A673 (cell line): ENCODE results near the gene PES1. TPM values are rescaled to one million over a fixed set of nuclear protein-coding genes. Genes with fewer than 3 reads are reported as not detected.
"Not testable (repeated sequence)": the region's sequence is repeated elsewhere in the genome, so short reads cannot be mapped to it uniquely, and the experiment has no call there.

Experiments
- BruUV-seq: library from RNA; stranded (reverse); fragments of 400-500 nt; replicated peaks from 2 replicates; lab custom pipeline; 2021; lab: Mats Ljungman, UMichigan
- CTCF ChIA-PET: fragments of 300-600 bp; sonication (Branson Sonifier 250); formaldehyde crosslinking; loops from one replicate; lab custom pipeline; 2022; ENCODE audit warnings: antibody characterized with exemption; lab: Charles Lee
- POLR2A ChIA-PET: fragments of 300-600 bp; sonication (Branson Sonifier 250); formaldehyde crosslinking; loops from one replicate; lab custom pipeline; 2022; ENCODE audit warnings: antibody characterized with exemption; ENCODE audit not compliant: low non-redundant PET; lab: Charles Lee
- DNase-seq: peaks from one replicate; pipeline ENCODE4 v3.0.0-alpha.2; 2015; ENCODE audit warnings: low spot score
- H3K27ac ChIP-seq: fragments of 200-600 bp; sonication (generic); 2 replicates; pipeline ENCODE4 v1.5.1; 2016; ENCODE audit warnings: mixed run types, low read depth, mild to moderate bottlenecking, mixed read lengths, antibody characterized with exemption, low read length; ENCODE audit not compliant: poor library complexity, severe bottlenecking
- H3K27me3 ChIP-seq: fragments of 200-600 bp; sonication (generic); replicated peaks from 2 replicates; pipeline ENCODE4 v1.6.1; 2017; ENCODE audit warnings: mixed run types, low read depth, mild to moderate bottlenecking, mixed read lengths, antibody characterized with exemption, low read length; ENCODE audit not compliant: insufficient read depth, poor library complexity
- H3K36me3 ChIP-seq: fragments of 200-600 bp; sonication (generic); 2 replicates; pipeline ENCODE4 v1.6.1; 2016; ENCODE audit warnings: mixed run types, mild to moderate bottlenecking, mixed read lengths, antibody characterized with exemption, low read length; ENCODE audit not compliant: insufficient read depth, poor library complexity, severe bottlenecking
- H3K4me1 ChIP-seq: fragments of 200-600 bp; sonication (generic); 2 replicates; pipeline ENCODE4 v1.6.1; 2017; ENCODE audit warnings: mixed run types, mild to moderate bottlenecking, mixed read lengths, antibody characterized with exemption, low read length; ENCODE audit not compliant: insufficient read depth, poor library complexity, severe bottlenecking
- H3K4me3 ChIP-seq: fragments of 200-600 bp; sonication (generic); 2 replicates; pipeline ENCODE4 v1.5.1; 2016; ENCODE audit warnings: low read depth, mixed run types, mild to moderate bottlenecking, mixed read lengths, low read length; ENCODE audit not compliant: poor library complexity, severe bottlenecking
- H3K9me3 ChIP-seq: fragments of 200-600 bp; sonication (generic); 2 replicates; pipeline ENCODE4 v1.6.1; 2016; ENCODE audit warnings: mixed run types, low read depth, mild to moderate bottlenecking, mixed read lengths, antibody characterized with exemption, low read length; ENCODE audit not compliant: poor library complexity, severe bottlenecking
- EZH2 ChIP-seq: fragments of 200-600 bp; sonication (generic); IDR thresholded peaks from 2 replicates; pipeline ENCODE4 v1.6.1; 2017; ENCODE audit warnings: borderline replicate concordance, low read depth, mild to moderate bottlenecking, mixed read lengths, antibody characterized with exemption, low read length; ENCODE audit not compliant: poor library complexity, severe bottlenecking
- intact Hi-C: fragments of 100-400 bp; cut with micrococcal nuclease; formaldehyde crosslinking; loops from one replicate; pipeline ENCODE4 v1.10.0; 2022; ENCODE audit not compliant: unreplicated experiment
- total RNA-seq: library from RNA; stranded (reverse); gene quantifications from 2 replicates; pipeline ENCODE4 v1.2.3, GENCODE V29; 2021
- TF ChIP-seq, protein P1 (sequence below): fragments of 300-800, 200-600 bp; sonication (generic); conservative IDR thresholded peaks from 2 replicates; pipeline ENCODE4 v1.5.1; 2017; ENCODE audit warnings: low read depth, mild to moderate bottlenecking, antibody characterized with exemption, low read length, moderate library complexity, mixed read lengths

PES1 gene
- total RNA-seq, 1 experiment from 2014 or later: 175 TPM

- DNase-seq: peak; percentile 92
- ChIA-PET POLR2A (interaction anchor here (0.5 to 0.6 kb wide), 2 partner anchors 332 to 733 kb away, joined by 3 to 4 read pairs; no protein-coding TSS in a partner anchor), CTCF (interaction anchor here (0.6 to 3.6 kb wide), 5 partner anchors 29 to 145 kb away, joined by 3 to 32 read pairs (median 3); no protein-coding TSS in a partner anchor)
- intact Hi-C loops: loop anchor here (2.0 kb wide), 2 partner anchors 285 to 513 kb away; no protein-coding TSS in a partner anchor
- TF ChIP-seq, protein P1, sequence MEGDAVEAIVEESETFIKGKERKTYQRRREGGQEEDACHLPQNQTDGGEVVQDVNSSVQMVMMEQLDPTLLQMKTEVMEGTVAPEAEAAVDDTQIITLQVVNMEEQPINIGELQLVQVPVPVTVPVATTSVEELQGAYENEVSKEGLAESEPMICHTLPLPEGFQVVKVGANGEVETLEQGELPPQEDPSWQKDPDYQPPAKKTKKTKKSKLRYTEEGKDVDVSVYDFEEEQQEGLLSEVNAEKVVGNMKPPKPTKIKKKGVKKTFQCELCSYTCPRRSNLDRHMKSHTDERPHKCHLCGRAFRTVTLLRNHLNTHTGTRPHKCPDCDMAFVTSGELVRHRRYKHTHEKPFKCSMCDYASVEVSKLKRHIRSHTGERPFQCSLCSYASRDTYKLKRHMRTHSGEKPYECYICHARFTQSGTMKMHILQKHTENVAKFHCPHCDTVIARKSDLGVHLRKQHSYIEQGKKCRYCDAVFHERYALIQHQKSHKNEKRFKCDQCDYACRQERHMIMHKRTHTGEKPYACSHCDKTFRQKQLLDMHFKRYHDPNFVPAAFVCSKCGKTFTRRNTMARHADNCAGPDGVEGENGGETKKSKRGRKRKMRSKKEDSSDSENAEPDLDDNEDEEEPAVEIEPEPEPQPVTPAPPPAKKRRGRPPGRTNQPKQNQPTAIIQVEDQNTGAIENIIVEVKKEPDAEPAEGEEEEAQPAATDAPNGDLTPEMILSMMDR: peak; percentile 36
- TF ChIP-seq EZH2: no peak
- H3K4me1 ChIP-seq: peaks cover 16% of the 10 kb centered on the region
- H3K36me3 ChIP-seq: no peaks in the 10 kb centered on the region
- no peaks in the 10 kb centered on the region for H3K9me3 ChIP-seq
- peak within 1 kb of the TSS; percentile 63 for H3K4me3 ChIP-seq
- H3K27me3 ChIP-seq: no peaks in the 10 kb centered on the region
- no TSS peak for BruUV-seq
- peak within 1 kb of the TSS; percentile 77 for H3K27ac ChIP-seq
Observed at GRCh38 chr22:30635273-30636225, 43.8 kb upstream of the PES1 start, which contains the start of gene SLC35E4. SLC35E4 (plus strand) TSS chr22:30635781; CDS start chr22:30636451, 670 bp downstream.

DNA sequence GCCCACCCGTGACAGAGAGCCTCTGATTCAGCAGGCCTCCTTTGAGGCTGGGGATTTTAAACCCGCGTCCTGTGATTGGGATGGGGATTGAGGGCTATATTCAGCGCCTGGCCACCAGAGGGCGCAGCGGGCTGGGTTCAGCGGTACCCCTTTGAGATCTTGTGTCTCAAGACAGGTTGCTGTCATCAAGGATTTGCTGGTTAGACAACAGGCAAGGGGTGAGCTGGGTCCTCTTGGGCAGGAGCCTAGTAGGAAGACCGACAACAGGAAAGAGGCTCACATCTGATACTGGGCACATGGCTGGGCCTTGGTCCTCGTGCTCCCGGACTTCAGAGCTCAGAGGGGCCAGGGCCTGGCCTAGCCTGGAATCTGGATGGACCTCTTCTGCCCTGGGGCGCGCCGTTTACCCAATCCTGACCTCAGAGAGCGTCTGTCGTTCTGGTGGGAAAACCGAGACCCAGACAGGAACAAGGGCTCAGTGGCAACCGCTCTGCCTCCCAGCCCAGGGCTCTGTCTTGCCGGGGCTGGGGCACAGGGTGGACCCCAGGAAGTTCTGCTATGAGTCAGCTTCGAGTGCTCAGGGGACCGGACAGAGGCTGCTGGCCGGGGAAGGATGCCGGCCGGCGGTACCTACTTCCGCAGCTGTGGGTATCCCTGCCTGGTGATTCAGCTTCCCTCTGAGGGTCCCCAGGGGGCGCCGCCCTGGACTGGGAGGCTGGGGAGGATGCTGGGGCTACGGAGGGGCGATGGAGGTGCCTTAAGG lies 42.9 kb upstream of the PES1 start:
- Histone ChIP-seq H3K27ac (no peak overlapping the region), H3K4me1 (peaks cover 16% of the 10 kb centered on the region), H3K4me3 (peak overlapping the region; percentile 63), H3K27me3 (no peaks in the 10 kb centered on the region), H3K9me3 (no peaks in the 10 kb centered on the region), H3K36me3 (no peaks in the 10 kb centered on the region)
- DNase-seq: peak; percentile 89
- CTCF ChIA-PET: interaction anchor here (0.5 to 3.6 kb wide), 6 partner anchors 12 to 144 kb away, joined by 3 to 32 read pairs (median 5); partner anchors contain the start of gene TCN2
- intact Hi-C loops: loop anchor here (1.0 to 2.0 kb wide), 3 partner anchors 121 to 514 kb away; no protein-coding TSS in a partner anchor
- BruUV-seq: no TSS peak
- TF ChIP-seq EZH2: no peak
- TF ChIP-seq, protein P1: peak; percentile 97
- POLR2A ChIA-PET: interaction anchor here (0.6 kb wide), 2 partner anchors 37 to 333 kb away, joined by 3 to 4 read pairs; no protein-coding TSS in a partner anchor

DNA sequence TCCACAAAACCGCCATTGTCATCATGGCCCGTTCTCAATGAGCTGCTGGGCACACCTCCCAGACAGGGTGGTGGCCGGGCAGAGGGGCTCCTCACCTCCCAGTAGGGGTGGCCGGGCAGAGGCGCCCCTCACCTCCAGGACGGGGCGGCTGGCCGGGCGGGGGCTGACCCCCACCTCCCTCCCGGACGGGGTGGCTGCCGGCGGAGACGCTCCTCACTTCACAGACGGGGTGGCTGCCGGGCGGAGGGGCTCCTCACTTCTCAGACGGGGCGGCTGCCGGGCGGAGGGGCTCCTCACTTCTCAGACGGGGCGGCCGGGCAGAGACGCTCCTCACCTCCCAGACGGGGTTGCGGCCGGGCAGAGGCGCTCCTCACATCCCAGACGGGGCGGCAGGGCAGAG lies 39.8 kb upstream of the PES1 start:
- POLR2A ChIA-PET, intact Hi-C loops, H3K36me3 ChIP-seq, BruUV-seq, H3K27me3 ChIP-seq, H3K9me3 ChIP-seq, DNase-seq, H3K27ac ChIP-seq, H3K4me3 ChIP-seq: not testable (repeated sequence)
- CTCF ChIA-PET: interaction anchor here (0.7 kb wide), 1 partner anchor 17 kb away, joined by 3 read pairs; no protein-coding TSS in a partner anchor
- H3K4me1 ChIP-seq: peaks cover 15% of the 10 kb centered on the region
